ENCODE results near the gene COMMD1.
A peak's percentile ranks its signal among the peaks of the same experiment; 100 is the strongest.
"Not testable (repeated sequence)": the region's sequence is repeated elsewhere in the genome, so short reads cannot be mapped to it uniquely, and the experiment has no call there.

The COMMD1 gene

GRCh38 chr2:62036761-62037250 lies 131.3 kb downstream of the COMMD1 start:
- DNase-seq (ENCODE audit: low read depth): no peak
- TF ChIP-seq, protein P1, sequence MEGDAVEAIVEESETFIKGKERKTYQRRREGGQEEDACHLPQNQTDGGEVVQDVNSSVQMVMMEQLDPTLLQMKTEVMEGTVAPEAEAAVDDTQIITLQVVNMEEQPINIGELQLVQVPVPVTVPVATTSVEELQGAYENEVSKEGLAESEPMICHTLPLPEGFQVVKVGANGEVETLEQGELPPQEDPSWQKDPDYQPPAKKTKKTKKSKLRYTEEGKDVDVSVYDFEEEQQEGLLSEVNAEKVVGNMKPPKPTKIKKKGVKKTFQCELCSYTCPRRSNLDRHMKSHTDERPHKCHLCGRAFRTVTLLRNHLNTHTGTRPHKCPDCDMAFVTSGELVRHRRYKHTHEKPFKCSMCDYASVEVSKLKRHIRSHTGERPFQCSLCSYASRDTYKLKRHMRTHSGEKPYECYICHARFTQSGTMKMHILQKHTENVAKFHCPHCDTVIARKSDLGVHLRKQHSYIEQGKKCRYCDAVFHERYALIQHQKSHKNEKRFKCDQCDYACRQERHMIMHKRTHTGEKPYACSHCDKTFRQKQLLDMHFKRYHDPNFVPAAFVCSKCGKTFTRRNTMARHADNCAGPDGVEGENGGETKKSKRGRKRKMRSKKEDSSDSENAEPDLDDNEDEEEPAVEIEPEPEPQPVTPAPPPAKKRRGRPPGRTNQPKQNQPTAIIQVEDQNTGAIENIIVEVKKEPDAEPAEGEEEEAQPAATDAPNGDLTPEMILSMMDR (conservative IDR thresholded peaks at IDR 0.05; ENCODE audit: control insufficient read depth, insufficient read depth, low read depth, low read length): no peak
- no peak overlapping the region for H3K4me3 ChIP-seq (ENCODE audit: control insufficient read depth, low read depth, low read length)

GRCh38 chr2:62038975-62039771 lies 133.7 kb downstream of the COMMD1 start:
- DNase-seq (ENCODE audit: low read depth): peak; percentile 72
- H3K4me3 ChIP-seq (ENCODE audit: control insufficient read depth, low read depth, low read length): no peak overlapping the region
- TF ChIP-seq, protein P1 (conservative IDR thresholded peaks at IDR 0.05; ENCODE audit: control insufficient read depth, insufficient read depth, low read depth, low read length): no peak

DNA sequence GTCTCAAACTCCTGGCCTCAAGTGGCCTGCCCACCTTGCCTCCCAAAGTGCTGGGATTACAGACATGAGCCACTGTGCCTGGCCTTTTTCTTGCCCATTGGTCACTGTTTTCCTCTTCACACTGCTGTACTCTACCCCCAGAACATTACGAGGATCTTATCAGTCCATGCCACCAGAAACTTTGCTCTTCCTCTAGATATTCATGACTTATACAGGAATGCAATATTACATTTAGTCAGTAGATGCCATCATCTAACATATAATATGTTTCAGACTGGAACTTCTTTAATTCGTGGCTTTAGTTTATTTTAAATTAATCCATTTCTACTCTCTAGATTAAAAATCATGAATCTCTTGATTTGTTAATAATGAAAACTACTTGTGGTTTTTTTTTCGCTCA lies 135.5 kb downstream of the COMMD1 start:
- no peak for DNase-seq (ENCODE audit: low read depth)
- TF ChIP-seq, protein P1 (conservative IDR thresholded peaks at IDR 0.05; ENCODE audit: control insufficient read depth, insufficient read depth, low read depth, low read length): no peak
- H3K4me3 ChIP-seq (ENCODE audit: control insufficient read depth, low read depth, low read length): no peak overlapping the region

- not testable (repeated sequence) for DNase-seq (ENCODE audit: low read depth); H3K4me3 ChIP-seq (ENCODE audit: control insufficient read depth, low read depth, low read length)
Measured at GRCh38 chr2:62041701-62042385, 136.4 kb downstream of the COMMD1 start.

- no peak for DNase-seq (ENCODE audit: low read depth)
- H3K4me3 ChIP-seq (ENCODE audit: control insufficient read depth, low read depth, low read length): no peak overlapping the region
- TF ChIP-seq, protein P1 (conservative IDR thresholded peaks at IDR 0.05; ENCODE audit: control insufficient read depth, insufficient read depth, low read depth, low read length): no peak
Measured at GRCh38 chr2:62042400-62042799, 136.9 kb downstream of the COMMD1 start.

- TF ChIP-seq, protein P1 (conservative IDR thresholded peaks at IDR 0.05; ENCODE audit: control insufficient read depth, insufficient read depth, low read depth, low read length): no peak
- peak; percentile 24 for DNase-seq (ENCODE audit: low read depth)
- H3K4me3 ChIP-seq (ENCODE audit: control insufficient read depth, low read depth, low read length): no peak overlapping the region
Measured at GRCh38 chr2:62042944-62043343, 137.5 kb downstream of the COMMD1 start.

GRCh38 chr2:62045017-62045543 lies 139.6 kb downstream of the COMMD1 start:
- no peak overlapping the region for H3K4me3 ChIP-seq (ENCODE audit: control insufficient read depth, low read depth, low read length)
- TF ChIP-seq, protein P1 (conservative IDR thresholded peaks at IDR 0.05; ENCODE audit: control insufficient read depth, insufficient read depth, low read depth, low read length): no peak

More at GRCh38 chr2:62045017-62045543, 139.6 kb downstream of the COMMD1 start:
- DNase-seq (ENCODE audit: low read depth): peak; percentile 9
